Panc1 (cell line): ENCODE measurements around the gene RNF6.

Experiments
- CTCF ChIP-seq: fragments of 450-650 bp; IDR thresholded peaks from 2 replicates; pipeline ENCODE4 v1.5.1; 2017; ENCODE audit warnings: mild to moderate bottlenecking
- POLR2AphosphoS5 ChIP-seq: IDR thresholded peaks from 2 replicates; pipeline ENCODE4 v1.6.1; 2012; ENCODE audit warnings: mild to moderate bottlenecking, low read depth, low read length, moderate library complexity
- REST ChIP-seq, 2 experiments: IDR thresholded peaks; 2 replicates each; pipeline ENCODE4 v1.6.1; 2011 to 2012; ENCODE audit warnings: low read depth in 2 of 2, control low read depth in 1 of 2, low read length in 1 of 2, mild to moderate bottlenecking in 1 of 2, moderate library complexity in 1 of 2; ENCODE audit not compliant: insufficient read depth in 1 of 2
- SIN3A ChIP-seq: IDR thresholded peaks from 2 replicates; pipeline ENCODE4 v1.6.1; 2012; ENCODE audit warnings: low read depth, mild to moderate bottlenecking, low read length, moderate library complexity, borderline replicate concordance; ENCODE audit not compliant: insufficient read depth
- TCF7L2 ChIP-seq: IDR thresholded peaks from 2 replicates; pipeline ENCODE4 v1.6.1; 2011; ENCODE audit warnings: mild to moderate bottlenecking, low read depth, low read length, inconsistent platforms

- peak; percentile 66 for TF ChIP-seq POLR2AphosphoS5
- TF ChIP-seq CTCF: no peak
- TF ChIP-seq SIN3A: no peak
- peak; percentile 53; the same call in 1 of the 2 replicates for TF ChIP-seq TCF7L2
- no peak for TF ChIP-seq REST (IDR thresholded peaks at IDR 0.05; ENCODE audit: insufficient read depth in 1 of 2, low read depth in 2 of 2, low read length in 1 of 2)
These were observed 31.9 kb upstream of the RNF6 start, which contains the start of gene CDK8 for GRCh38 chr13:26253787-26254582.
